Thymus (tissue), 11 donors: ENCODE measurements around the gene PLEKHA6. TPM values are rescaled to one million over a fixed set of nuclear protein-coding genes. Genes with fewer than 3 reads are reported as not detected.

Experiments used
- DNase-seq, 9 donors: peaks; one replicate each; pipeline ENCODE4 v3.0.0-alpha.2; 2013; ENCODE audit warnings: low spot score in 9 of 9, low read depth in 6 of 9, missing footprints in 1 of 9
- H3K27ac ChIP-seq, 2 donors: one replicate each; pipeline ENCODE4 v1.5.1; 2013; ENCODE audit warnings: control low read depth in 1 of 2, low read depth in 1 of 2, low read length in 1 of 2, mild to moderate bottlenecking in 1 of 2, moderate library complexity in 1 of 2
- H3K27me3 ChIP-seq, 2 donors: one replicate each; pipeline ENCODE4 v1.5.1; 2013; ENCODE audit warnings: low read length in 1 of 2; ENCODE audit not compliant: control insufficient read depth in 2 of 2, insufficient read depth in 1 of 2
- H3K36me3 ChIP-seq, 2 donors: one replicate each; pipeline ENCODE4 v1.5.1; 2013; ENCODE audit warnings: low read length in 1 of 2, mild to moderate bottlenecking in 1 of 2, moderate library complexity in 1 of 2; ENCODE audit not compliant: control insufficient read depth in 2 of 2, insufficient read depth in 2 of 2
- H3K4me1 ChIP-seq, 2 donors: one replicate each; pipeline ENCODE4 v1.5.1; 2013; ENCODE audit warnings: low read length in 2 of 2; ENCODE audit not compliant: control insufficient read depth in 2 of 2, insufficient read depth in 2 of 2
- H3K4me3 ChIP-seq, 2 donors: one replicate each; pipeline ENCODE4 v1.5.1; 2013; ENCODE audit warnings: low read length in 2 of 2, control low read depth in 1 of 2, mild to moderate bottlenecking in 1 of 2
- H3K9me3 ChIP-seq, 2 donors: one replicate each; pipeline ENCODE4 v1.5.1; 2013; ENCODE audit warnings: low read length in 1 of 2, mild to moderate bottlenecking in 1 of 2; ENCODE audit not compliant: control insufficient read depth in 2 of 2, insufficient read depth in 1 of 2
- whole genome bisulfite sequencing: extraction: QIAGEN DNeasy Blood & Tissue Kit; methylation state at CpG from one replicate; pipeline ENCODE4 v1.1.7; 2013; 5-methylcytosine and 5-hydroxymethylcytosine counted together
- polyA plus RNA-seq: library from polyadenylated mRNA; stranded (reverse); fragments of 200-250 nt; gene quantifications from one replicate; pipeline ENCODE4 v1.2.3, GENCODE V29; 2013
- total RNA-seq: library from RNA; stranded (reverse); fragments of 120-200 nt; gene quantifications from one replicate; pipeline ENCODE4 v1.2.4, GENCODE V29; 2013
- donor health status: healthy.

PLEKHA6 gene
- total and polyA plus RNA-seq, 2 donors = 0.47 to 1.4 TPM

DNA sequence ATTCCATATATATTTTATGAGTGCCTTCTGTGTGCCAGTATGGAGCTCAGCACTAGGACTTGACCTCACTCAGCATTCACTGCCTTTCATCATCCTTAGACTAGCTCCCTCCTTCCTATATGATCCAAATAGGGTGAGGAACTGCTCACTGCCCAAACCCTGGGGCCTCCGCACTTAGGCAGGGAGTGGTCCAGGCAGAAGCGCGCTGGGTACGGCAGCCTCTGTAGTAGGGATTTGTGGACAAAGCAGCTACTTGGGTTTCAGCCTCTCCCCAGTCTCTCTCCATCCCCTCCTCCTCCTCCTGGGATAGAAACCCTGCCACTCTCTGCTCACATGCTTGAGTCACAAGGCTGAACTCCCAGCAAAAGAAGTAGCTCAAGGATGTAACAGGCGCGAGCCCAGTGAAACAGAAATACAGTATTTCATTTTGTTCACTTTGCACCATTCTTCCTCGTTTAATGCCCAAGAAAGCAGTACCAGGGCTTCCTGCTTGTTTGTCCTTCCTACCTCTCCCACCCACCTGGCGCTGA is 32.9 kb downstream of the PLEKHA6 start:
- peaks cover 0 to 8% of the 10 kb centered on the region in 2 donors for H3K4me1 ChIP-seq
- no peaks in the 10 kb centered on the region for H3K27me3 ChIP-seq
- H3K36me3 ChIP-seq = no peaks in the 10 kb centered on the region
- H3K27ac ChIP-seq = no peak overlapping the region
- WGBS = 89% methylated on average over 8 of the region's 8 CpGs
- DNase-seq = no peak
- no peak overlapping the region for H3K4me3 ChIP-seq
- H3K9me3 ChIP-seq = no peaks in the 10 kb centered on the region

DNA sequence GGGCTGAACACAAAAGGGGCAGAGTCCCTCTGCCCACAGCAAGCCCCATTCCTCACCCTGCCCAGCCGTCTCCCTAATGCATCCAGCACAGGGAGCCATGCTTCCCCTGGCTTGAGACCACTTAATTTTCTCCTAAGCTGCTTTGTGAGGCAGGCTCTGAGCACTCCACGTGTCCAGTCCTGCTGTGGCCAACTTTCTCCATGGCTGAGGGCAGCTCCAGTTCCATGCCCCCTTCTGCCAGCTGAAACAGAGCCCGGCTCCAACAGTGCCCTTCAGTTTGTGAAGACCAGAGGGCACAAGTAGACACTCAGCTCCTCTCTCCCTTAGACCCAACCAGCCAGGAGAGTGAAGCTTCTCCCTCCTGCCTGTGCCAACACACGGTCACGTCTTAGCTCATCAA is 33.8 kb downstream of the PLEKHA6 start:
- no peak overlapping the region for H3K4me3 ChIP-seq
- peaks cover 0 to 8% of the 10 kb centered on the region in 2 donors for H3K4me1 ChIP-seq
- DNase-seq = no peak
- no peak overlapping the region for H3K27ac ChIP-seq
- WGBS = 97% methylated on average over 5 of the region's 5 CpGs
- H3K27me3 ChIP-seq = no peaks in the 10 kb centered on the region
- no peaks in the 10 kb centered on the region for H3K36me3 ChIP-seq
- no peaks in the 10 kb centered on the region for H3K9me3 ChIP-seq

DNA sequence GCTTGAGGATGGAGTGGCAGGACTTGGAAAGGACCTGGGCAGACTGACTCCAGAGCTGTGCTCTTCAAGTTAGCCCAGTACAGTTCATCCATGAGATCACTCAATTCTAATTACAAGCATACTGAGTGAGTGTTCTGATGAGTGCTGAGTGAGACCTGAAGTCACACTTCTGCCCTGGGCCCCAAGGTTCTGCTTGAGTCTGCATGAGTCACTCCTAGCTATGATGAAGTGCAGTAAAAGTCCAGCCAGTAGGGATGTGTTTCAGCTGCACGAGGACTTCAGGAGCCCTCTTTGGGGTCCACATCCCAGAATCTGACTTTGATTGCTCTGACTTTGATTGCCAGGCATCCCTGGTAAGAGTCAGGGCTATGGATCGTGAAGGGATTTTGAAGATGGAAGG is 35.8 kb downstream of the PLEKHA6 start:
- Histone ChIP-seq H3K9me3 (no peaks in the 10 kb centered on the region), H3K36me3 (no peaks in the 10 kb centered on the region), H3K4me3 (no peak overlapping the region), H3K4me1 (peaks cover 0 to 8% of the 10 kb centered on the region in 2 donors), H3K27me3 (no peaks in the 10 kb centered on the region), H3K27ac (no peak overlapping the region)
- DNase-seq = no peak
- 94% methylated on average over 2 of the region's 2 CpGs for WGBS

DNA sequence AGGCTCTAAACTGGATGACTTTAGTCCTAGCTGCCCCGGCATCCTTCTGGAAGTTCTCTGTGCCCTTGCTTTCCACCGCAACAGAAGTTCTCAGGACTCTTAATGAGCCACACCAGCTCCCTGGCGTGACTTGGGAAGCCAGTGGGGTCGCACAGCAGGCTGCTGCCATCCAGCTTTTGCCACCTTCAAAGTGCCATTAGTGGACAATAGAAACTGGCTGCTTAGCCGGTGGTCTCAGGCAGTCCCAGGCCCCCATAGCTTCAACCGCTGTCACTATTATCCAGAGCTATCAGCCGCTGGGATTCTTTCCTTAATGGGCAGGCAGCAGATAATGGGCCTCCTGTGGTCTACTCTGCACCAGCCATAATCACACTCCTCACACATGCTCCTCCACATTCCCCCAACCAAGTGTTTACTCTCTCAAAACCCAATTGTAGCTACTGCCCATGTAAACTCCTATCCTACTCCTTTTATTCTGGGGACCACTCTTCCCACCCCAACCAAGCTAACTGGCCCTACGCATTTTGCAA is 37.3 kb downstream of the PLEKHA6 start:
- Histone ChIP-seq H3K27ac (no peak overlapping the region), H3K36me3 (no peaks in the 10 kb centered on the region), H3K4me3 (no peak overlapping the region), H3K27me3 (no peaks in the 10 kb centered on the region), H3K4me1 (peaks cover 0 to 5% of the 10 kb centered on the region in 2 donors), H3K9me3 (no peaks in the 10 kb centered on the region)
- DNase-seq = no peak
- WGBS = 87% methylated on average over 8 of the region's 8 CpGs

DNA sequence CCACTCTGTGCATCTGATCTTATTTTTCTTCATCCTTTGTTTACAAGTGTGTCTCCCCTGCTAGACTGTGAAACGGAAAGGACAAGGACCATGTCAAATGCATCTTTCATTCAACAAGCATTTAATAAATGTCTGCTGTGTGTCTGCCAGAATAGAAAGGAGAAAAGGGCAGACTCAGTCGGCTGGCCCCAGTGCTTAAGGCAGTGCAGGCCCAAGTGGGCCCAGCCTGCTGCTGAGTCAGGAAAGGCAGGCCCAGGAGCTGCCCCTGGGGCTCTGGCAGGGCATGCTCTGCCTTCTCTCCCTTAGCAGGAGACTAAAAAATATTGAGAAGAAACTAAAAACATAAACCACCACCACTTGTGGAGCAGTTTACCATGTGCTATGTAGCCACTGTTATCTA is 38.1 kb downstream of the PLEKHA6 start:
- no peak overlapping the region for H3K4me3 ChIP-seq
- H3K27ac ChIP-seq = no peak overlapping the region
- H3K36me3 ChIP-seq = no peaks in the 10 kb centered on the region
- H3K4me1 ChIP-seq = no peaks in the 10 kb centered on the region
- 90% methylated on average over 2 of the region's 2 CpGs for WGBS
- no peaks in the 10 kb centered on the region for H3K9me3 ChIP-seq
- H3K27me3 ChIP-seq = no peaks in the 10 kb centered on the region
- DNase-seq = no peak

DNA sequence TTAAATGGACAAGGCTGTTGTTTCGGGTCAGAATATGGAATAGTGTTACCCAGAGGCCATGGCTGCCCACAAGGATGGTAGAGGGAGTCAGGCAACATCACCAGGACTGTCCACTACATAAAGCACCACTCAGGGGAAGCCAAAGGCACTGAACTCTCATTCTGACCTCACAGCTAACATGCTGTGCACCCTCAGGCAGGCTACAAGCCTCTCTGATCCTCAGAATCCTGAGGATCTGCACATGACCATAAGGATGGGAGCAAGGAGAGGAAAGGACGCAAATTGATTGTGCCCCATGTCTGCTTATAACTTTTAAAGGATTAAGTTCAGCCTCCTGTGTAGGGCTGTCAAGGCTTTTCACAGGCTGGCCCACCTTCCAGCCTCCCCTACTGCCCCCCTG is 38.7 kb downstream of the PLEKHA6 start:
- Histone ChIP-seq H3K36me3 (no peaks in the 10 kb centered on the region), H3K4me1 (no peaks in the 10 kb centered on the region), H3K27me3 (no peaks in the 10 kb centered on the region), H3K9me3 (no peaks in the 10 kb centered on the region), H3K4me3 (no peak overlapping the region), H3K27ac (no peak overlapping the region)
- DNase-seq = no peak
- WGBS = 93% methylated on average over 2 of the region's 2 CpGs

DNA sequence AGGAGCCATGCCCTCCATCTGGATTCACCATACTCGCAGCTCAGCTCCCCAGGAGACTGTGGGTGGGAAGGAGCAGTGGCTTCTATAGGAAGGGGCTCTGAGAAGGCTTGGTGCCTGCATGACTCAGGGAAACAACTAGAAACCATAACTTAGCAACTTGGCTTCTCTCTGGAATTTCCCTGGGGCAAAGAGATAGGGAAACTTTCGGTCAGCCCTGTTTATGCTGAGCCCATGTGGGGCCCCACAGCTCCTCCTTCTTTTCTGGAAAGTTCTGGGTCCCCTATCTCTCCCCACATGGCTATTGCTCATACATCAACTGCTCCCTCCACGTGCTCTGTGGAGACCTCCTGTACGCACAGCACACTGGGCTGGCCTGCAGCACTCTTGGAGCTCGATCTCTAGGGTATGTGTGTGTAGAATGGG is 39.3 kb downstream of the PLEKHA6 start:
- Histone ChIP-seq H3K27me3 (no peaks in the 10 kb centered on the region), H3K27ac (no peak overlapping the region), H3K36me3 (no peaks in the 10 kb centered on the region), H3K9me3 (no peaks in the 10 kb centered on the region), H3K4me1 (no peaks in the 10 kb centered on the region), H3K4me3 (no peak overlapping the region)
- DNase-seq = no peak
- 84% methylated on average over 5 of the region's 5 CpGs for WGBS

DNA sequence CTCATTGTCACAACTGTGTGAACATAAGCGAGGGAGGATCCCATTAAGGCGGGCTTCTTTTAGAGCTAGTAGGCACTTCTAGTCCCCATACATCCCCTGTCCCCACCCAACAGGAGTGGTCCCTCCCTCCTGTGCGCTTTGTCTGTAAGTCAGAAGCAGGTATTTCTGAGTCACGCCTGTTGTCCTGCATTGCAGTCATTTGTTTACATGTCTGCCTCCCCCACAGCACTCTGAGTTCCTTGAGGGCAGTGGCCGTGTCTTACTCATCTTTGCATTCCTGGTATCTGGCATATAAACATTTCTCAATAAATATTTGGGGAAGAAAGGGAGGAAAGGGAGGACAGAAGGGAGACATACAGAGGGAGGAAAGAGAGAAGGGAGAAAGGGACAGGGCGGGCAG is 40.3 kb downstream of the PLEKHA6 start:
- H3K4me1 ChIP-seq = no peaks in the 10 kb centered on the region
- no peaks in the 10 kb centered on the region for H3K27me3 ChIP-seq
- H3K4me3 ChIP-seq = no peak overlapping the region
- WGBS = 97% methylated on average over 6 of the region's 6 CpGs
- H3K36me3 ChIP-seq = no peaks in the 10 kb centered on the region
- DNase-seq = no peak
- no peaks in the 10 kb centered on the region for H3K9me3 ChIP-seq
- no peak overlapping the region for H3K27ac ChIP-seq

DNA sequence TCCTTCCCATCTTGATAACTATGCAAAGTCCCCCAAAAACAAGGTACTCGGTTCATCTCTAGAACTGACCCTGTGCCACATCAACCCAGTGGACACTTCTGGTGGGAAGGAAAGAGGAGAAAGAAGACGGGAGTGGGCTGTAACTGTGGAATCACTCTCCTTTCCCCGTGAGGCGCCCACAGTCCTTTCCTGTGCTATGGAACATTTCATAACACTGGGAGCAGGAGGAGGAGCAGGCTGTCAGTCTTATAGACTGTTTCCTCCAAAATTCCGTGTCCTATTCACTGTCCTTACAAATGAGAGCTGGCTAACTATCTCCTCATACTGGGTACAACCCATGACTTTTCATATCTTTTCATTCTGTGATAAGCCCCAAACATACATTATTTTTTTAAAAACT is 40.7 kb downstream of the PLEKHA6 start:
- Histone ChIP-seq H3K4me3 (no peak overlapping the region), H3K36me3 (no peaks in the 10 kb centered on the region), H3K27me3 (no peaks in the 10 kb centered on the region), H3K9me3 (no peaks in the 10 kb centered on the region), H3K4me1 (no peaks in the 10 kb centered on the region), H3K27ac (no peak overlapping the region)
- WGBS = 97% methylated on average over 5 of the region's 5 CpGs
- DNase-seq = no peak
